WTC11 (cell line): ENCODE measurements around the gene KSR2.

Source experiments
- ATF1 ChIP-seq: sonication (generic); formaldehyde crosslinking; IDR thresholded peaks from 2 replicates; pipeline ENCODE4 v1.8.1; 2023; ENCODE audit warnings: mild to moderate bottlenecking, moderate library complexity, missing genetic modification reagents
- FOXJ3 ChIP-seq: sonication (generic); formaldehyde crosslinking; IDR thresholded peaks from 2 replicates; pipeline ENCODE4 v1.9.0; 2021; ENCODE audit warnings: missing genetic modification reagents, mild to moderate bottlenecking, borderline replicate concordance
- IRF2 ChIP-seq: sonication (generic); formaldehyde crosslinking; IDR thresholded peaks from 2 replicates; pipeline ENCODE4 v1.8.0; 2022; ENCODE audit warnings: low read depth, missing genetic modification reagents, borderline replicate concordance
- NFE2L1 ChIP-seq: sonication (generic); formaldehyde crosslinking; IDR thresholded peaks from 2 replicates; pipeline ENCODE4 v1.8.1; 2023; ENCODE audit warnings: missing genetic modification reagents
- PRRX2 ChIP-seq: fragments of 250-450 bp; sonication (Bioruptor Pico); IDR thresholded peaks from 2 replicates; pipeline ENCODE4 v1.8.0; 2021; ENCODE audit warnings: mild to moderate bottlenecking
- TP53 ChIP-seq: sonication (generic); formaldehyde crosslinking; IDR thresholded peaks from 2 replicates; pipeline ENCODE4 v1.8.1; 2023; ENCODE audit warnings: mild to moderate bottlenecking, missing genetic modification reagents
- ZNF121 ChIP-seq: sonication (generic); formaldehyde crosslinking; IDR thresholded peaks from 2 replicates; pipeline ENCODE4 v1.8.0; 2023; ENCODE audit warnings: missing genetic modification reagents
- TF ChIP-seq, protein P1 (sequence below): fragments of 200-600 bp; IDR thresholded peaks from 2 replicates; pipeline ENCODE4 v1.8.0; 2022; ENCODE audit warnings: antibody characterized with exemption
- TF ChIP-seq, protein P2 (sequence below): fragments of 250-450 bp; sonication (Bioruptor Pico); IDR thresholded peaks from 2 replicates; pipeline ENCODE4 v1.9.0; 2021; ENCODE audit warnings: moderate library complexity, mild to moderate bottlenecking, inconsistent platforms, borderline replicate concordance
- TF ChIP-seq, protein P3 (sequence below): sonication (generic); formaldehyde crosslinking; IDR thresholded peaks from 2 replicates; pipeline ENCODE4 v1.8.0; 2023; ENCODE audit warnings: missing genetic modification reagents
- TF ChIP-seq, protein P4 (sequence below): sonication (generic); formaldehyde crosslinking; IDR thresholded peaks from 2 replicates; pipeline ENCODE4 v1.8.1; 2022; ENCODE audit warnings: low read depth, missing genetic modification reagents, borderline replicate concordance
- TF ChIP-seq, protein P5 (sequence below): sonication (generic); formaldehyde crosslinking; IDR thresholded peaks from 2 replicates; pipeline ENCODE4 v1.8.1; 2023; ENCODE audit warnings: mild to moderate bottlenecking, missing genetic modification reagents, moderate library complexity

- TF ChIP-seq, protein P1, sequence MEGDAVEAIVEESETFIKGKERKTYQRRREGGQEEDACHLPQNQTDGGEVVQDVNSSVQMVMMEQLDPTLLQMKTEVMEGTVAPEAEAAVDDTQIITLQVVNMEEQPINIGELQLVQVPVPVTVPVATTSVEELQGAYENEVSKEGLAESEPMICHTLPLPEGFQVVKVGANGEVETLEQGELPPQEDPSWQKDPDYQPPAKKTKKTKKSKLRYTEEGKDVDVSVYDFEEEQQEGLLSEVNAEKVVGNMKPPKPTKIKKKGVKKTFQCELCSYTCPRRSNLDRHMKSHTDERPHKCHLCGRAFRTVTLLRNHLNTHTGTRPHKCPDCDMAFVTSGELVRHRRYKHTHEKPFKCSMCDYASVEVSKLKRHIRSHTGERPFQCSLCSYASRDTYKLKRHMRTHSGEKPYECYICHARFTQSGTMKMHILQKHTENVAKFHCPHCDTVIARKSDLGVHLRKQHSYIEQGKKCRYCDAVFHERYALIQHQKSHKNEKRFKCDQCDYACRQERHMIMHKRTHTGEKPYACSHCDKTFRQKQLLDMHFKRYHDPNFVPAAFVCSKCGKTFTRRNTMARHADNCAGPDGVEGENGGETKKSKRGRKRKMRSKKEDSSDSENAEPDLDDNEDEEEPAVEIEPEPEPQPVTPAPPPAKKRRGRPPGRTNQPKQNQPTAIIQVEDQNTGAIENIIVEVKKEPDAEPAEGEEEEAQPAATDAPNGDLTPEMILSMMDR, result no peak
- TF ChIP-seq IRF2 (CRISPR knock-in tag), result no peak
- TF ChIP-seq ZNF121 (CRISPR knock-in tag), result no peak
- TF ChIP-seq ATF1, result no peak
- TF ChIP-seq FOXJ3 (CRISPR knock-in tag), result no peak
- TF ChIP-seq, protein P2, sequence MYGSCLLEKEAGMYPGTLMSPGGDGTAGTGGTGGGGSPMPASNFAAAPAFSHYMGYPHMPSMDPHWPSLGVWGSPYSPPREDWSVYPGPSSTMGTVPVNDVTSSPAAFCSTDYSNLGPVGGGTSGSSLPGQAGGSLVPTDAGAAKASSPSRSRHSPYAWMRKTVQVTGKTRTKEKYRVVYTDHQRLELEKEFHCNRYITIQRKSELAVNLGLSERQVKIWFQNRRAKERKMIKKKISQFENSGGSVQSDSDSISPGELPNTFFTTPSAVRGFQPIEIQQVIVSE, result no peak
- TF ChIP-seq, protein P3, sequence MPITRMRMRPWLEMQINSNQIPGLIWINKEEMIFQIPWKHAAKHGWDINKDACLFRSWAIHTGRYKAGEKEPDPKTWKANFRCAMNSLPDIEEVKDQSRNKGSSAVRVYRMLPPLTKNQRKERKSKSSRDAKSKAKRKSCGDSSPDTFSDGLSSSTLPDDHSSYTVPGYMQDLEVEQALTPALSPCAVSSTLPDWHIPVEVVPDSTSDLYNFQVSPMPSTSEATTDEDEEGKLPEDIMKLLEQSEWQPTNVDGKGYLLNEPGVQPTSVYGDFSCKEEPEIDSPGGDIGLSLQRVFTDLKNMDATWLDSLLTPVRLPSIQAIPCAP (CRISPR knock-in tag), result no peak
- TF ChIP-seq, protein P4, sequence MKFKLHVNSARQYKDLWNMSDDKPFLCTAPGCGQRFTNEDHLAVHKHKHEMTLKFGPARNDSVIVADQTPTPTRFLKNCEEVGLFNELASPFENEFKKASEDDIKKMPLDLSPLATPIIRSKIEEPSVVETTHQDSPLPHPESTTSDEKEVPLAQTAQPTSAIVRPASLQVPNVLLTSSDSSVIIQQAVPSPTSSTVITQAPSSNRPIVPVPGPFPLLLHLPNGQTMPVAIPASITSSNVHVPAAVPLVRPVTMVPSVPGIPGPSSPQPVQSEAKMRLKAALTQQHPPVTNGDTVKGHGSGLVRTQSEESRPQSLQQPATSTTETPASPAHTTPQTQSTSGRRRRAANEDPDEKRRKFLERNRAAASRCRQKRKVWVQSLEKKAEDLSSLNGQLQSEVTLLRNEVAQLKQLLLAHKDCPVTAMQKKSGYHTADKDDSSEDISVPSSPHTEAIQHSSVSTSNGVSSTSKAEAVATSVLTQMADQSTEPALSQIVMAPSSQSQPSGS (CRISPR knock-in tag), result no peak
- no peak for TF ChIP-seq NFE2L1 (CRISPR knock-in tag)
- no peak for TF ChIP-seq TP53 (CRISPR knock-in tag)
- TF ChIP-seq PRRX2 (CRISPR knock-in tag), result no peak
- TF ChIP-seq, protein P5, sequence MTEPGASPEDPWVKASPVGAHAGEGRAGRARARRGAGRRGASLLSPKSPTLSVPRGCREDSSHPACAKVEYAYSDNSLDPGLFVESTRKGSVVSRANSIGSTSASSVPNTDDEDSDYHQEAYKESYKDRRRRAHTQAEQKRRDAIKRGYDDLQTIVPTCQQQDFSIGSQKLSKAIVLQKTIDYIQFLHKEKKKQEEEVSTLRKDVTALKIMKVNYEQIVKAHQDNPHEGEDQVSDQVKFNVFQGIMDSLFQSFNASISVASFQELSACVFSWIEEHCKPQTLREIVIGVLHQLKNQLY (CRISPR knock-in tag), result no peak
Measured at GRCh38 chr12:117807946-117808345, 160.8 kb downstream of the KSR2 start.
